Effector memory CD8-positive, alpha-beta T cell (primary cell): Measurements from ENCODE around the gene AUTS2.

ENCODE experiments used
- ATAC-seq: fragments of 150-1000 bp; cut with Tn5 transposase; replicated peaks from 2 replicates; pipeline ENCODE4 v1.10.0; 2021; ENCODE audit warnings: mild to moderate bottlenecking, moderate library complexity
- DNase-seq, 3 experiments: peaks; one replicate each; pipeline ENCODE4 v3.0.0; 2021
- H3K27ac Mint-ChIP-seq, 2 donors: one replicate each; pipeline ENCODE4 v1.8.0; 2022; ENCODE audit warnings: mild to moderate bottlenecking in 2 of 2, mixed read lengths in 2 of 2, moderate library complexity in 2 of 2
- H3K27me3 Mint-ChIP-seq, 2 donors: one replicate each; pipeline ENCODE4 v1.8.0; 2022; ENCODE audit warnings: mixed read lengths in 2 of 2
- H3K36me3 Mint-ChIP-seq: one replicate; pipeline ENCODE4 v1.8.0; 2022; ENCODE audit warnings: mild to moderate bottlenecking, moderate library complexity, mixed read lengths; ENCODE audit not compliant: insufficient read depth
- H3K4me1 Mint-ChIP-seq, 2 donors: one replicate each; pipeline ENCODE4 v1.8.0; 2022; ENCODE audit warnings: low read depth in 2 of 2, mixed read lengths in 2 of 2
- H3K4me3 Mint-ChIP-seq, 2 donors: one replicate each; pipeline ENCODE4 v1.8.0; 2022; ENCODE audit warnings: mild to moderate bottlenecking in 2 of 2, mixed read lengths in 2 of 2, moderate library complexity in 2 of 2
- H3K9me3 Mint-ChIP-seq, 2 donors: one replicate each; pipeline ENCODE4 v1.8.0; 2022; ENCODE audit warnings: mixed read lengths in 2 of 2

The AUTS2 gene

GRCh38 chr7:69696686-69697685 lies 98.7 kb downstream of the AUTS2 start:
- DNase-seq (no peak), ATAC-seq (no peak)
- Mint-ChIP-seq H3K27ac (peak overlapping the region; percentile 77 to 93), H3K36me3 (no peaks in the 10 kb centered on the region), H3K4me1 (peaks cover 19 to 23% of the 10 kb centered on the region in 2 donors), H3K27me3 (no peaks in the 10 kb centered on the region), H3K4me3 (peak overlapping the region; percentile 71 to 79), H3K9me3 (no peaks in the 10 kb centered on the region)

- Mint-ChIP-seq H3K36me3 (no peaks in the 10 kb centered on the region), H3K4me1 (peaks cover 18 to 23% of the 10 kb centered on the region in 2 donors), H3K27ac (peak overlapping the region; percentile 44 to 93), H3K27me3 (no peaks in the 10 kb centered on the region), H3K9me3 (no peaks in the 10 kb centered on the region), H3K4me3 (no peak overlapping the region)
- ATAC-seq (no peak), DNase-seq (no peak)
Measured at GRCh38 chr7:69698109-69698825, 100.0 kb downstream of the AUTS2 start.

GRCh38 chr7:69699931-69700330 lies 101.7 kb downstream of the AUTS2 start:
- H3K36me3 Mint-ChIP-seq: peaks cover under 1% of the 10 kb centered on the region
- H3K4me3 Mint-ChIP-seq: no peak overlapping the region
- peaks cover 18 to 23% of the 10 kb centered on the region in 2 donors for H3K4me1 Mint-ChIP-seq
- ATAC-seq: no peak
- H3K27me3 Mint-ChIP-seq: no peaks in the 10 kb centered on the region
- no peaks in the 10 kb centered on the region for H3K9me3 Mint-ChIP-seq
- no peak for DNase-seq
- H3K27ac Mint-ChIP-seq: no peak overlapping the region

- no peak for DNase-seq
- peaks cover 3% of the 10 kb centered on the region for H3K36me3 Mint-ChIP-seq
- H3K27me3 Mint-ChIP-seq: no peaks in the 10 kb centered on the region
- H3K4me1 Mint-ChIP-seq: peaks cover 18 to 23% of the 10 kb centered on the region in 2 donors
- no peaks in the 10 kb centered on the region for H3K9me3 Mint-ChIP-seq
- no peak overlapping the region for H3K27ac Mint-ChIP-seq
- no peak overlapping the region for H3K4me3 Mint-ChIP-seq
- ATAC-seq: no peak
Measured at GRCh38 chr7:69700331-69700730, 102.1 kb downstream of the AUTS2 start.

- ATAC-seq: no peak
- peaks cover 3% of the 10 kb centered on the region for H3K36me3 Mint-ChIP-seq
- H3K27me3 Mint-ChIP-seq: peaks cover 0 to 7% of the 10 kb centered on the region in 2 donors
- no peak overlapping the region for H3K27ac Mint-ChIP-seq
- H3K9me3 Mint-ChIP-seq: no peaks in the 10 kb centered on the region
- no peak overlapping the region for H3K4me3 Mint-ChIP-seq
- peaks cover 12 to 17% of the 10 kb centered on the region in 2 donors for H3K4me1 Mint-ChIP-seq
- no peak for DNase-seq
Measured at GRCh38 chr7:69701288-69701687, 103.0 kb downstream of the AUTS2 start.

- no peak overlapping the region for H3K27ac Mint-ChIP-seq
- H3K9me3 Mint-ChIP-seq: no peaks in the 10 kb centered on the region
- peaks cover 0 to 8% of the 10 kb centered on the region in 2 donors for H3K27me3 Mint-ChIP-seq
- no peak overlapping the region for H3K4me3 Mint-ChIP-seq
- peaks cover 3 to 6% of the 10 kb centered on the region in 2 donors for H3K4me1 Mint-ChIP-seq
- no peak for ATAC-seq
- H3K36me3 Mint-ChIP-seq: peaks cover 3% of the 10 kb centered on the region
- DNase-seq: no peak
Measured at GRCh38 chr7:69702357-69702756, 104.1 kb downstream of the AUTS2 start.

GRCh38 chr7:69703099-69703498 lies 104.8 kb downstream of the AUTS2 start:
- ATAC-seq (no peak), DNase-seq (no peak)
- Mint-ChIP-seq H3K4me1 (no peaks in the 10 kb centered on the region), H3K27me3 (peaks cover 0 to 11% of the 10 kb centered on the region in 2 donors), H3K27ac (no peak overlapping the region), H3K4me3 (no peak overlapping the region), H3K36me3 (peaks cover 3% of the 10 kb centered on the region), H3K9me3 (no peaks in the 10 kb centered on the region)

- Mint-ChIP-seq H3K4me1 (no peaks in the 10 kb centered on the region), H3K9me3 (no peaks in the 10 kb centered on the region), H3K4me3 (no peak overlapping the region), H3K27me3 (peaks cover 8 to 41% of the 10 kb centered on the region in 2 donors), H3K36me3 (peaks cover 3% of the 10 kb centered on the region), H3K27ac (no peak overlapping the region)
- ATAC-seq (no peak), DNase-seq (no peak)
Measured at GRCh38 chr7:69706070-69706469, 107.8 kb downstream of the AUTS2 start.

- Mint-ChIP-seq H3K4me3 (no peak overlapping the region), H3K27ac (no peak overlapping the region), H3K9me3 (no peaks in the 10 kb centered on the region), H3K27me3 (peaks cover 18 to 58% of the 10 kb centered on the region in 2 donors), H3K4me1 (no peaks in the 10 kb centered on the region), H3K36me3 (peaks cover 3% of the 10 kb centered on the region)
- no peak for ATAC-seq
- DNase-seq: no peak
Measured at GRCh38 chr7:69708857-69709256, 110.6 kb downstream of the AUTS2 start.

GRCh38 chr7:69710768-69711438 lies 112.6 kb downstream of the AUTS2 start:
- no peaks in the 10 kb centered on the region for H3K4me1 Mint-ChIP-seq
- no peaks in the 10 kb centered on the region for H3K9me3 Mint-ChIP-seq
- H3K27ac Mint-ChIP-seq: no peak overlapping the region

GRCh38 chr7:69714886-69715576 lies 116.8 kb downstream of the AUTS2 start:
- H3K4me1 Mint-ChIP-seq: no peaks in the 10 kb centered on the region
- H3K36me3 Mint-ChIP-seq: no peaks in the 10 kb centered on the region
- no peak overlapping the region for H3K27ac Mint-ChIP-seq
- DNase-seq (no peak), ATAC-seq (no peak)
- H3K4me3 Mint-ChIP-seq: no peak overlapping the region
- no peaks in the 10 kb centered on the region for H3K9me3 Mint-ChIP-seq
- peaks cover 37 to 55% of the 10 kb centered on the region in 2 donors for H3K27me3 Mint-ChIP-seq

More at GRCh38 chr7:69710768-69711438, 112.6 kb downstream of the AUTS2 start:
- H3K27me3 Mint-ChIP-seq: peaks cover 23 to 73% of the 10 kb centered on the region in 2 donors
- no peak for ATAC-seq
- DNase-seq: no peak
- H3K36me3 Mint-ChIP-seq: no peaks in the 10 kb centered on the region
- no peak overlapping the region for H3K4me3 Mint-ChIP-seq

GRCh38 chr7:69717221-69717620 lies 118.9 kb downstream of the AUTS2 start:
- no peak for DNase-seq
- Mint-ChIP-seq H3K4me3 (no peak overlapping the region), H3K36me3 (no peaks in the 10 kb centered on the region), H3K4me1 (no peaks in the 10 kb centered on the region), H3K9me3 (no peaks in the 10 kb centered on the region), H3K27me3 (peaks cover 25 to 39% of the 10 kb centered on the region in 2 donors), H3K27ac (no peak overlapping the region)
- no peak for ATAC-seq

GRCh38 chr7:69719717-69720116 lies 121.4 kb downstream of the AUTS2 start:
- Mint-ChIP-seq H3K9me3 (no peaks in the 10 kb centered on the region), H3K27ac (no peak overlapping the region), H3K27me3 (peaks cover 19% of the 10 kb centered on the region in 2 donors), H3K4me1 (no peaks in the 10 kb centered on the region), H3K4me3 (no peak overlapping the region), H3K36me3 (no peaks in the 10 kb centered on the region)
- no peak for DNase-seq
- ATAC-seq: no peak
